ENCODE results near the gene KIF19.

KIF19 gene

GRCh38 chr17:74358697-74359096 lies 32.7 kb downstream of the KIF19 start:
- TF ChIP-seq CTCF (IDR thresholded peaks at IDR 0.05; ENCODE audit: insufficient read depth, low read depth, low read length, missing control alignments), result no peak
- DNase-seq (ENCODE audit: low read depth), result no peak
- H3K4me3 ChIP-seq (ENCODE audit: low read depth, low read length), result no peak overlapping the region

- no peak overlapping the region for H3K4me3 ChIP-seq (ENCODE audit: low read depth, low read length)
- DNase-seq (ENCODE audit: low read depth), result no peak
- no peak for TF ChIP-seq CTCF (IDR thresholded peaks at IDR 0.05; ENCODE audit: insufficient read depth, low read depth, low read length, missing control alignments)
Measured at GRCh38 chr17:74359916-74360315, 33.9 kb downstream of the KIF19 start.

- DNase-seq (ENCODE audit: low read depth), result no peak
- no peak overlapping the region for H3K4me3 ChIP-seq (ENCODE audit: low read depth, low read length)
- TF ChIP-seq CTCF (IDR thresholded peaks at IDR 0.05; ENCODE audit: insufficient read depth, low read depth, low read length, missing control alignments), result no peak
Measured at GRCh38 chr17:74360899-74361229, 34.8 kb downstream of the KIF19 start.

GRCh38 chr17:74361230-74362068 lies 35.4 kb downstream of the KIF19 start, which contains the start of gene BTBD17:
Gene BTBD17 (minus strand): TSS chr17:74361868. CDS start chr17:74361819, 49 bp downstream.
- no peak within 1 kb of the TSS for H3K4me3 ChIP-seq (ENCODE audit: low read depth, low read length)
- TF ChIP-seq CTCF (IDR thresholded peaks at IDR 0.05; ENCODE audit: insufficient read depth, low read depth, low read length, missing control alignments), result peak; percentile 50
- DNase-seq (ENCODE audit: low read depth), result peak; percentile 29

- no peak for TF ChIP-seq CTCF (IDR thresholded peaks at IDR 0.05; ENCODE audit: insufficient read depth, low read depth, low read length, missing control alignments)
- no peak for DNase-seq (ENCODE audit: low read depth)
- no peak overlapping the region for H3K4me3 ChIP-seq (ENCODE audit: low read depth, low read length)
Measured at GRCh38 chr17:74362069-74362405, 36.0 kb downstream of the KIF19 start.

GRCh38 chr17:74362810-74363498 lies 36.9 kb downstream of the KIF19 start:
- H3K4me3 ChIP-seq (ENCODE audit: low read depth, low read length), result no peak overlapping the region
- TF ChIP-seq CTCF (IDR thresholded peaks at IDR 0.05; ENCODE audit: insufficient read depth, low read depth, low read length, missing control alignments), result no peak
- no peak for DNase-seq (ENCODE audit: low read depth)
